ENCODE data around the gene ZEB2. TPM values are rescaled to one million over a fixed set of nuclear protein-coding genes. Genes with fewer than 3 reads are reported as not detected.

The ZEB2 gene
- total RNA-seq, 1 donor from 2014 or later, result 164 TPM

- peak; percentile 25 for DNase-seq (ENCODE audit: low read depth)
Measured at GRCh38 chr2:144452989-144453336, 67.0 kb downstream of the ZEB2 start.

DNA sequence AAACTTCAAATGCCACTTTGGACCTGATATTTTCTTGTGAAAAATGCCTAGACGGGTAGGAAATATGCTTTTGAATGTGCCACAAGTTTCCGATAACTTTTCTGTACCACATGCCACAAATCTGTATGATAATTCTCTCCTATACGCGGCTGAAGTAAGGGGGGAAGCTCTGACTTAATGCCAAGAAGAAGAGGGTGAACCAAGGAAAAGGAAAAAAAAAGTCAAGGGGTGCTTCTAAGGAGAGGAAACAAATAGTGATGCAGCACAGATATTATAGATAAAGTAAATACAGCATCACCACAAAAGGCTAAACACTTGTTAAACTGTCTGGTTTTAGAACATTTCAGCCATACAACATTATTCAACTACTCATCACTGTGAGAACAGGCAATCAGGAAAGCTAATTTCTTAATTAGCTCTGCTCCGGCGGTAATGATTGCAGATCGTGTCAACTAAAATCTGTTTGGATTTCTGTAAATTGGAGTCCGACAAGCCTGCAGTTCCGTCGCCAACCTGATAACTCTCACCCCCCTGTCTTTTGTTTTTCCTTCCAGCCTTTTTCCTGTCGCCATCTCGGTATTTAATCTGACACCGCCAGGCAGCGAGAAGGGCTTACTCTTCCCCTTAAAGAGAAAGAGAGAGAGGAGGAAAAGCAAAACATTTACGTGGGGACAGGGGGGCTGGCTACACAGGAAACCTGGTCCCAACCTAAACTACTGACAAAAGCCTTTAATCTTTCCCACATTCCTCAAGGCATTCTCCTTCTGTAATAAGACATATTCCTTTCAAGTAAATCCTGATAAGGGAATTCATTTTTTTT is 67.5 kb downstream of the ZEB2 start:
- DNase-seq (ENCODE audit: low read depth), result peak; percentile 59

- DNase-seq (ENCODE audit: low read depth), result no peak
Measured at GRCh38 chr2:144451443-144451842, 68.5 kb downstream of the ZEB2 start.

- no peak for DNase-seq (ENCODE audit: low read depth)
Measured at GRCh38 chr2:144449028-144449406, 70.9 kb downstream of the ZEB2 start.

GRCh38 chr2:144448389-144449027 is 71.4 kb downstream of the ZEB2 start:
- DNase-seq (ENCODE audit: low read depth), result no peak

- DNase-seq (ENCODE audit: low read depth), result no peak
Measured at GRCh38 chr2:144447535-144447934, 72.4 kb downstream of the ZEB2 start.

DNA sequence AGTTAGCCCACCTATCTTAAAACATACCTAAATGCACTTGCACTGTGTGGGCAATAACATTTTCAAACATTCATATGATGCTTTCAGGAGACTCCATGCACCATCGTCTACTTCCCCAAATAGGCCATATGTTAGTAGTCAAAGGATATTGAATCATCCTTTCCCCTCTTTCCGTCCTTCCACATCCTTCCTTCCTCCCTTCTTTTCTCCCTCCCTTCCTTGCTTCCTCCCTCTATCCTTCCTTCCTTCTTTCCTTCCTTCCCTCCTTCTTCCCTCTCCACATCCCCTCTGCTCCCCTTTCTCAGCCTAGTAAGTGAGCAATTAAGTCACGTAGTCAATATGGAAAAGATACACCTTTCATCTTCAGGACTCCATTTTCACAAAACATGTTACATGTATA is 73.8 kb downstream of the ZEB2 start:
- no peak for DNase-seq (ENCODE audit: low read depth)

DNA sequence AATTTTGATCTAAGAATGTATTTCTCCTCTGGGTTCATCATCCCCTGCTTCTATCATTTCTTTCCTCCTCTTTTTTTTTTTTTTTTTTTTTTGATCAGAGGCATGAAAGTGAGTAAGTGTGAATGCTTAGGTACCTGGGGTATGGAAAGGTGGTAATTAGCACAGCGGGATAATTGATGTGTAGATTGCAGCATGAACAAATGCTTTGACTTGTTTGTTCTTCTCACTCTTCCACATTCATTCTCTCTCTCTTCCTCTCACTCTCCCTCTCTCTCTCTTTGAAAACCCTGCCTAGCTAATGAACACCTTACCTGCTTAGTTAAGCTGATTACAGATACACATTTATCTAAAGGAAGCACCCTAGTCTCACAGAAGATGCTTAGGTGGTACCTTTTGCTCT is 74.7 kb downstream of the ZEB2 start:
- no peak for DNase-seq (ENCODE audit: low read depth)

DNA sequence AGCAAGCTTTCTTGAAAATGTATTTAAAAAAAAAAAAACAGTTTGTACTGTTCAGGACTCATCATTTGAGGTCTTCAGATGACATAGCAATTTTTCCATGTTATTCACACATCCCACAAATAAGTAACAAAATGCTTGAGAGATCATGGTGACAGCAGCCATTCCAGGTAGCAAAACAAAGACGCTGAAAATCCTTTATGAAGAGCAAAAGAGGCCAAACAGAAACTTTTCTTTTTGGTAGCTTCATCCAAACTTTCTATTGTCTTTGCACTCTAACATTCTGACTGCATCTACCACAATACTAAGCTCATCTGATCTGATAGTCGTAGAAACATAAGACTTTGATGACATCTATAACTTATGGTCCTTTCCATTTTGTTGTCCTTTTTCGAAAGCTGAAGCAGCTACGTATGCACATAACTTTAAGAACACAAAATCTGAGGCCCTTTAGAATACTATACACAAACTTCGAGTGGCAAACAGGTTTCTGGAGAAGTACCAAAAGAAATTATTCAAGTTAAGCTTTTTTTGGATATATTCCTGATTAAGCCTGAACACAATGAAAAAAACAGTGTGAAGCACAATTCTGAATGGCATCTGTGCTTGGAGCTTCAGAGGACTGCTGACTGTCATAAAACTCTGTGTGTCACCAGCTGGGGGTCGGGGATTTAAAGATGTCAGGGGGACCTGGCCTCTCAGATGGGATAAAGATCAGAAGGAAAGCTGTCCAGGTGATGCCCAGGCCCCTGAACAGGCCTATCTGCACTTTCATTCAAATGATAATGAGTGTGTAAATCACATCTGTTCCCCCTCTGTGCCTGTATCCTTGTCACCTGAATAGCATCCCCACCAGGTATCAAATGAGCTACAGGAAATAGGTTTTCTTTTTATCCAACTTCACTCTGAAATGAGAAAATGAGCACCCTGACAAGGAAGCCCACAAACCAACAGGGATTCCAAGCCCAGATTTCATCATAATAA is 75.8 kb downstream of the ZEB2 start:
- no peak for DNase-seq (ENCODE audit: low read depth)

- no peak for DNase-seq (ENCODE audit: low read depth)
Measured at GRCh38 chr2:144441711-144442141, 78.2 kb downstream of the ZEB2 start.

GRCh38 chr2:144439993-144440392 is 79.9 kb downstream of the ZEB2 start:
- no peak for DNase-seq (ENCODE audit: low read depth)

GRCh38 chr2:144438801-144439631 is 80.9 kb downstream of the ZEB2 start:
- no peak for DNase-seq (ENCODE audit: low read depth)

DNA sequence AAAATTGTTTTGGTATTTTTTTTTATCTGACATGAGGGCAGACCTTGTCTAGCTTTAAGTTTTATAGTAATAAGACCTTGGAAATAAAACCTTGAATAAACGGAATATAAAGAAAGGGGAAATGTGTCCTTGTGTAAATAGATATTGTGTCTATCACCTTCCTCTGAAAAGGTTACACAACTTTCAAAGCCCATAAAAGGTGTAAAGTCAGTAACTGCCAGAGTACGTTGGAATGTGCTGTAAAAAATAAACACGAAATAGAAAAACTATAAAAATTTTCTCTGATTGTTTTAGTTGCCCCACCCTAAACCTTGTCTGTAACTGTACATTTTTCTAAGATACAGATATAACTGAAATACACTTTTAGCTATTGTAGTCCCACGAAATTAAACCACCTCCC is 82.3 kb downstream of the ZEB2 start:
- DNase-seq (ENCODE audit: low read depth), result no peak

- DNase-seq (ENCODE audit: low read depth), result no peak
Measured at GRCh38 chr2:144434425-144435222, 85.3 kb downstream of the ZEB2 start.

DNA sequence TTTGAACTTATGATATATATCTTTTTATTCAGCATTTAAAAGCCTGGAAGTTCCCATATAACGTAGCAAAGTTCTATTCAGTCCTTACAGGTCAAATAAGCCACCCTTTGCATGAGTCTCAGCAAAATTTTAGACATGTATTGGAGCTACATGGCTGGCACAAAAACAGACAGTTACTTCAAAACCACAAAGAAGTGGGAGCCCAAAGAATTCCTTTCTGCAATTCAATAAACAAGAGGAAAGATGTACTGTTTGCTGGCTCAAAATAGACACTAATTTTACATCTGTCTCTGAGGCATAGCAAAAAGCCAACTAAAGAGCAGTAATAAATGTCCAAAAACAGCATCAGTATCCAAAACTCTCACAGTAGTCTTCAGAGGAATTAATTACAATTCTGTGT is 87.0 kb downstream of the ZEB2 start:
- peak; percentile 42 for DNase-seq (ENCODE audit: low read depth)

DNA sequence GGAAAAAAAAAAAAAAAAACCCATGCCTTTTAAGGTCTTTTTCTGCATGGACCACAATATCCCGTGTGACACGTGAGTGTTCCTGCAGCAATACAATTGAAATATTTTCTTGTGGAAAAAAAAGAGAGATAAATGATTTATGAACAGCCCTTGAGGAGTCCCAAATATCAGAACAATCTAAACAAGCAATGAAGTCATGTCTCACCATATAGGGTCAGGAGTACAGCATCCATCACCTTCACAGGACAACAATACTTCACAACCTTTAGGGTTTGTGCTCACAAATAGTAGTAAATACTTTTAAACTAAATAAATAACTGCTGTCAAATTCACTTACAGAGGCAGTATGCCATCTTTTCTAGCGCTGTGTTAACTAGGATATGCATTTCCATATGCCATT is 87.9 kb downstream of the ZEB2 start:
- DNase-seq (ENCODE audit: low read depth), result no peak

DNA sequence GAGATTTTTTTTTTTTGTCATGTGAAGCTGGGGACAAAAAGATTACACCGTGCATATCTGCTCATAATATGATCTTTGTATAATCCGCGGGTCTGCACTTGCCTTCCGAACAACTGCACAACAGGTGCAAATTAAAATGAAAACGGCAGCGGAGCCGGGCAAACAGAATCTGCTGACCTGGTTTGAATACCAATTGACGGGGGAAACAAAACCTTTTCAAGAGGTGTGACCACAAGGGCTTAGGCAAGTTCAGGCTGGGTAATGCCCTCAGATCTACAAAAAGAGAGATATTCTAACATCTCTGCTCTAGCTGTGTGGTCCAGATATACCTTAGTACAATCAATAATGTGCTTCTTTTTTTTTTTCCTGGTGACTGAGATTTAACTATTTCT is 88.5 kb downstream of the ZEB2 start:
- DNase-seq (ENCODE audit: low read depth), result peak; percentile 87

- peak; percentile 78 for DNase-seq (ENCODE audit: low read depth)
Measured at GRCh38 chr2:144430722-144431391, 89.1 kb downstream of the ZEB2 start.

- no peak for DNase-seq (ENCODE audit: low read depth)
Measured at GRCh38 chr2:144429396-144430112, 90.4 kb downstream of the ZEB2 start.

Measured in myocyte (in vitro differentiated cells).